ENCODE data around the gene KIF16B. TPM values are rescaled to one million over a fixed set of nuclear protein-coding genes. Genes with fewer than 3 reads are reported as not detected.
A peak's percentile ranks its signal among the peaks of the same experiment; 100 is the strongest.

Gene KIF16B
- total and polyA plus RNA-seq, 8 donors, result 5.0 to 59.8 (median 24.2) TPM

GRCh38 chr20:16428112-16428511 is 145.1 kb downstream of the KIF16B start:
- 94 to 100% (median 97%) methylated on average over 1 of the region's 1 CpG for WGBS, 5 donors
- no peaks in the 10 kb centered on the region for H3K4me1 ChIP-seq
- no peaks in the 10 kb centered on the region for H3K27me3 ChIP-seq
- TF ChIP-seq EP300 (IDR thresholded peaks at IDR 0.05), result no peak
- no peak for TF ChIP-seq POLR2A (IDR thresholded peaks at IDR 0.05)
- no peak for TF ChIP-seq CTCF (IDR thresholded peaks at IDR 0.05)
- no peak for TF ChIP-seq POLR2AphosphoS5 (IDR thresholded peaks at IDR 0.05)
- intact Hi-C loops (cut with DNase I; ENCODE audit: low total_unique reads), result no loop called here
- DNase-seq, result no peak
- H3K36me3 ChIP-seq, result peaks cover 0 to 74% (median 64%) of the 10 kb centered on the region in 4 donors
- no peak overlapping the region for H3K27ac ChIP-seq
- no peak overlapping the region for H3K4me3 ChIP-seq
- no peaks in the 10 kb centered on the region for H3K9me3 ChIP-seq

- intact Hi-C loops (cut with DNase I; ENCODE audit: low total_unique reads), result no loop called here
- 85 to 95% (median 89%) methylated on average over 2 of the region's 2 CpGs for WGBS, 5 donors
- H3K9me3 ChIP-seq, result no peaks in the 10 kb centered on the region
Measured at GRCh38 chr20:16427571-16427970, 145.7 kb downstream of the KIF16B start.

GRCh38 chr20:16424780-16425179 is 148.5 kb downstream of the KIF16B start:
- 69 to 86% (median 81%) methylated on average over 1 of the region's 1 CpG for WGBS, 5 donors
- intact Hi-C loops (cut with DNase I; ENCODE audit: low total_unique reads), result no loop called here
- peaks cover 0 to 75% (median 65%) of the 10 kb centered on the region in 4 donors for H3K36me3 ChIP-seq

More at GRCh38 chr20:16427571-16427970, 145.7 kb downstream of the KIF16B start:
- no peaks in the 10 kb centered on the region for H3K4me1 ChIP-seq
- DNase-seq, result no peak
- H3K36me3 ChIP-seq, result peaks cover 0 to 79% (median 66%) of the 10 kb centered on the region in 4 donors
- TF ChIP-seq CTCF (IDR thresholded peaks at IDR 0.05), result no peak
- TF ChIP-seq POLR2A (IDR thresholded peaks at IDR 0.05), result no peak
- TF ChIP-seq POLR2AphosphoS5 (IDR thresholded peaks at IDR 0.05), result no peak
- no peak for TF ChIP-seq EP300 (IDR thresholded peaks at IDR 0.05)
- H3K27me3 ChIP-seq, result no peaks in the 10 kb centered on the region
- H3K27ac ChIP-seq, result no peak overlapping the region
- H3K4me3 ChIP-seq, result no peak overlapping the region

GRCh38 chr20:16423311-16424212 is 149.7 kb downstream of the KIF16B start:
- Histone ChIP-seq H3K4me1 (no peaks in the 10 kb centered on the region), H3K9me3 (no peaks in the 10 kb centered on the region), H3K4me3 (no peak overlapping the region), H3K36me3 (peaks cover 0 to 69% (median 59%) of the 10 kb centered on the region in 4 donors), H3K27ac (no peak overlapping the region), H3K27me3 (no peaks in the 10 kb centered on the region)
- no peak for TF ChIP-seq EP300 (IDR thresholded peaks at IDR 0.05)
- TF ChIP-seq POLR2AphosphoS5 (IDR thresholded peaks at IDR 0.05), result no peak
- TF ChIP-seq POLR2A (IDR thresholded peaks at IDR 0.05), result no peak
- TF ChIP-seq CTCF (IDR thresholded peaks at IDR 0.05), result no peak
- WGBS, 5 donors, result 88 to 93% (median 91%) methylated on average over 4 of the region's 4 CpGs
- peak in 1 of 2 donors; percentile 41 for DNase-seq
- intact Hi-C loops (cut with DNase I; ENCODE audit: low total_unique reads), result no loop called here

More at GRCh38 chr20:16424780-16425179, 148.5 kb downstream of the KIF16B start:
- Histone ChIP-seq H3K4me3 (no peak overlapping the region), H3K4me1 (no peaks in the 10 kb centered on the region), H3K27ac (no peak overlapping the region), H3K9me3 (no peaks in the 10 kb centered on the region), H3K27me3 (no peaks in the 10 kb centered on the region)
- DNase-seq, result no peak
- TF ChIP-seq CTCF (IDR thresholded peaks at IDR 0.05) (no peak), EP300 (IDR thresholded peaks at IDR 0.05) (no peak), POLR2A (IDR thresholded peaks at IDR 0.05) (no peak), POLR2AphosphoS5 (IDR thresholded peaks at IDR 0.05) (no peak)

Data from stomach (tissue), 9 donors.